T-helper 1 cell treated with Interleukin-12 subunit alpha and Interleukin-12 subunit beta and Interleukin-4 antibody, amounts not matched to agents 30 ng/mL and 1 ng/mL, for 36 hours (primary cell): ENCODE data around the gene CAMK2D. TPM values are rescaled to one million over a fixed set of nuclear protein-coding genes. Genes with fewer than 3 reads are reported as not detected.

Experiments used
- intact Hi-C: fragments of 100-400 bp; cut with micrococcal nuclease; formaldehyde crosslinking; loops from one replicate; pipeline ENCODE4 v1.15.1; 2024
- total RNA-seq: library from RNA; stranded (reverse); gene quantifications from 2 replicates; pipeline ENCODE4 v1.2.3, GENCODE V29; 2022

CAMK2D gene
- total RNA-seq, 1 donor from 2014 or later: 45.2 TPM

GRCh38 chr4:113763923-113764322 is 2.4 kb upstream of the CAMK2D start:
- intact Hi-C loops: loop anchor here (5.0 to 10.0 kb wide), 4 partner anchors 317 to 1532 kb away; partner anchors contain the start of genes AP1AR and TIFA

GRCh38 chr4:113763029-113763285 is 1.4 kb upstream of the CAMK2D start:
- intact Hi-C loops: loop anchor here (5.0 to 10.0 kb wide), 4 partner anchors 316 to 1531 kb away; partner anchors contain the start of genes AP1AR and TIFA

- intact Hi-C loops: loop anchor here (1.0 to 10.0 kb wide), 13 partner anchors 79 to 1643 kb away; partner anchors contain the start of genes AP1AR, LARP7 and TIFA
Measured at GRCh38 chr4:113762186-113763028, 869 bp upstream of the CAMK2D start.

GRCh38 chr4:113760795-113761619 is 531 bp downstream of the CAMK2D start:
- intact Hi-C loops: loop anchor here (1.0 to 10.0 kb wide), 6 partner anchors 9 to 1529 kb away; partner anchors contain the start of genes AP1AR and TIFA

GRCh38 chr4:113760094-113760794 is 1.3 kb downstream of the CAMK2D start:
- intact Hi-C loops: loop anchor here (1.0 to 10.0 kb wide), 6 partner anchors 8 to 1528 kb away; partner anchors contain the start of genes AP1AR and TIFA

GRCh38 chr4:113759696-113760093 is 1.8 kb downstream of the CAMK2D start:
- intact Hi-C loops: loop anchor here (1.0 to 10.0 kb wide), 7 partner anchors 7 to 1527 kb away; partner anchors contain the start of genes AP1AR and TIFA

GRCh38 chr4:113758372-113758771 is 3.2 kb downstream of the CAMK2D start:
- intact Hi-C loops: loop anchor here (2.0 kb wide), 1 partner anchor 20 kb away; no protein-coding TSS in a partner anchor

GRCh38 chr4:113757486-113757885 is 4.1 kb downstream of the CAMK2D start:
- intact Hi-C loops: no loop called here

GRCh38 chr4:113756005-113756410 is 5.5 kb downstream of the CAMK2D start:
- intact Hi-C loops: loop anchor here (1.0 kb wide), 2 partner anchors 73 to 209 kb away; no protein-coding TSS in a partner anchor

- intact Hi-C loops: loop anchor here (1.0 to 2.0 kb wide), 2 partner anchors 11 to 22 kb away; no protein-coding TSS in a partner anchor
Measured at GRCh38 chr4:113750734-113751133, 10.8 kb downstream of the CAMK2D start.

- intact Hi-C loops: loop anchor here (1.0 to 2.0 kb wide), 2 partner anchors 11 to 21 kb away; no protein-coding TSS in a partner anchor
Measured at GRCh38 chr4:113750296-113750695, 11.2 kb downstream of the CAMK2D start.

GRCh38 chr4:113749178-113749577 is 12.4 kb downstream of the CAMK2D start:
- intact Hi-C loops: no loop called here

GRCh38 chr4:113747949-113748348 is 13.6 kb downstream of the CAMK2D start:
- intact Hi-C loops: no loop called here

GRCh38 chr4:113745711-113746110 is 15.8 kb downstream of the CAMK2D start:
- intact Hi-C loops: no loop called here

- intact Hi-C loops: no loop called here
Measured at GRCh38 chr4:113744667-113745240, 16.8 kb downstream of the CAMK2D start.

GRCh38 chr4:113743690-113744089 is 17.8 kb downstream of the CAMK2D start:
- intact Hi-C loops: no loop called here

GRCh38 chr4:113742643-113743042 is 18.9 kb downstream of the CAMK2D start:
- intact Hi-C loops: no loop called here

- intact Hi-C loops: no loop called here
Measured at GRCh38 chr4:113741956-113742355, 19.6 kb downstream of the CAMK2D start.

- intact Hi-C loops: no loop called here
Measured at GRCh38 chr4:113740857-113741379, 20.6 kb downstream of the CAMK2D start.

GRCh38 chr4:113739197-113739596 is 22.3 kb downstream of the CAMK2D start:
- intact Hi-C loops: loop anchor here (1.0 to 2.0 kb wide), 2 partner anchors 11 to 20 kb away; no protein-coding TSS in a partner anchor
